Suprapubic skin (tissue), 4 donors: ENCODE measurements around the gene DMKN.

Experiments used
- EP300 ChIP-seq: sonication (generic); formaldehyde crosslinking; IDR thresholded peaks from one replicate; pipeline ENCODE4 v1.6.1; 2017; ENCODE audit warnings: antibody characterized with exemption
- POLR2AphosphoS5 ChIP-seq, 3 donors: sonication (generic); formaldehyde crosslinking; IDR thresholded peaks; one replicate each; pipeline ENCODE4 v1.6.1; 2017; ENCODE audit warnings: antibody characterized with exemption in 3 of 3

DNA sequence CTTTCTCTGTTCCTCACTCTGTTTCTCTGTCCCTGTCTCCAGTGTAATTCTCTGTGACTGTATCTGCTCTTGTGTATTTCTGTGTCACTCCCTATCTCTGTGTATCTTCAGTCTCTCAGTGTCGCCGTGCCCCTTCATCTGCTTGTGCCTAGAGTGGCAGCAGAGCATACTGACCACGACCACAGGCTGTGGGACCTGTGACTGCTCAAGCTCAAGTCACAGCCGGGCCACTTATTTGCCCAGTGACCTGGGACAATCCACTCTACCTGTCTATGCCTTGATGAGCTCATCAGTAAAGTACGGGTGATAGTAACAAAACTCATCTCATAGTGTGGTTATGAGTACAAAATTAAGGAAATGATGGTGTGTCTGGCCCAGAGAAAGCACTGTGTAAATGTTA, 40.6 kb upstream of the DMKN start:
- no peak for TF ChIP-seq EP300
- TF ChIP-seq POLR2AphosphoS5 (IDR thresholded peaks at IDR 0.05): no peak
